ENCODE results near the gene UBE2G1. TPM values are rescaled to one million over a fixed set of nuclear protein-coding genes. Genes with fewer than 3 reads are reported as not detected.

UBE2G1 gene, protein sequence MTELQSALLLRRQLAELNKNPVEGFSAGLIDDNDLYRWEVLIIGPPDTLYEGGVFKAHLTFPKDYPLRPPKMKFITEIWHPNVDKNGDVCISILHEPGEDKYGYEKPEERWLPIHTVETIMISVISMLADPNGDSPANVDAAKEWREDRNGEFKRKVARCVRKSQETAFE
- total RNA-seq, result 80.4 TPM
- long read RNA-seq, transcript UBE2G1-201 (6 exons, 3,974 nt), result major isoform, 81 of 108 reads
- long read RNA-seq, partial matches to known transcripts, result 3 of 108 reads
- long read RNA-seq, other reads (novel, unspliced or antisense), result 17 of 108 reads

- DNase-seq (ENCODE audit: low spot score), result peak; percentile 99
- intact Hi-C loops (cut with DNase I), result loop anchor here (2.0 to 5.0 kb wide), 3 partner anchors 54 to 224 kb away; partner anchors contain the start of genes CYB5D2 and ZZEF1
Measured at GRCh38 chr17:4366327-4367063, at the start of gene UBE2G1. Gene UBE2G1 (minus strand): TSS chr17:4366675. CDS start chr17:4366316, 359 bp downstream.

DNA sequence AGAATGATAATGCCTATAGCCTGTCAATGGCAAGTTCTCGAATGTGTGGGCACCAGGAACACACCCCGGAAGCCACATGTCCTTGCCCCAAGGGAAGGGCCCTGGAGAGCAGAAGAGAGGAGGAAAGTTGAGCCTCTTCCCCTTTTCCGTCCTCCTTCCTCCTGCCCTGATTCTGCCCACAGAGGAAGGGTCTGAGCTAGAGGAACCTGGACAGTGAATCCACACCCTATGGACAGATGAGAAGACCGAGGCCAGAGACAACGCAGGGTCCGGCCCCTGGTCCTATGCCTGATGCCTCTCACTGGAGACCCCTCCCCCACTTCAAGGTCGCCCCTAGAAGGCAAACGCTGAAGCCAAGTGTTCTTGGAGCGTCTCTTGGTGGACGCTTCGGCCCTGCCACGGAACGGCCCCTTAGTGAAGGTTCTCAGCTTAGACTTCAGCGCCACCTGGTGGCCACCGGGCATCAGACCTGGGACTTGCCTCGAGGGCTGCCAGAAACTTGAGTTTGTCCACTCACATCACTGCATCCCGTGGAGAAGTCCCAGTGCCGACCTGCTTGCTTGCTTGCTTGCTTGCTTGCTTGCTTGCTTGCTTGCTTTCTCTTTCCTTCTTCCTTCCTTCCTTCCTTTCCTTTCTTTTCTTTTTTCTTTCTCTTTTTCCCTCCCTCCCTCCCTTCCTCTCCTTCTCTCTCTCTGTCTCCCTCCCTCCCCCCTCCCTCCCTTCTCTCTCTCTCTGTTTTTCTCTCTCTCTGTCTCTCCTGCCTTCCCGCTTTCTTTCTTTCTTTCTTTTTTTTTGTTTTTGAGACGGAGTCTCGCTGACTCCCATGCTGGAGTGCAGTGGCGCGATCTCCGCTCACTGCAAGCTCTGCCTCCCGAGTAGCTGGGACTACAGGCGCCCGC lies 46.7 kb upstream of the UBE2G1 start:
- intact Hi-C loops (cut with DNase I), result loop anchor here (1.0 kb wide), 2 partner anchors 198 to 213 kb away; no protein-coding TSS in a partner anchor
- DNase-seq (ENCODE audit: low spot score), result peak; percentile 95

DNA sequence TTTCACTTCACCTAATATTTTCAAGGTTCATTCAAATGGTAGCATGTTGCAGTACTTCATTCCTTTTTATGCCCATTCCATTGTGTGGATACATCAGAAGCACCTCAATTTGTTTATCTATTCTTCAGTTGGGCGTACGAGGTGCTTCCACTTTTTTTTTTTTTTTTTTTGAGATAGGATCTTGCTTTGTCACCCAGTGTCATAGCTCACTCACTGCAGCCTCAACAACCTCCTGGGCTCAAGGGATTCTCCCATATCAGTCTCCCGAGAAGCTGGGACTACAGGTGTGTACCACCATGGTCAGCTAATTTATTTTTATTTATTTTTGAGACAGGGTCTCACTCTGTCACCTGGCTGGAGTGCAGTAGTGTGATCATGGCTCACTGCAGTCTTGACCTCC lies 44.7 kb upstream of the UBE2G1 start:
- DNase-seq (ENCODE audit: low spot score), result no peak
- intact Hi-C loops (cut with DNase I), result no loop called here

- no peak for DNase-seq (ENCODE audit: low spot score)
- intact Hi-C loops (cut with DNase I), result no loop called here
Measured at GRCh38 chr17:4409659-4410058, 43.2 kb upstream of the UBE2G1 start.

- intact Hi-C loops (cut with DNase I), result no loop called here
- DNase-seq (ENCODE audit: low spot score), result no peak
Measured at GRCh38 chr17:4407851-4408250, 41.4 kb upstream of the UBE2G1 start.

GRCh38 chr17:4407216-4407615 lies 40.7 kb upstream of the UBE2G1 start:
- DNase-seq (ENCODE audit: low spot score), result no peak
- intact Hi-C loops (cut with DNase I), result no loop called here

DNA sequence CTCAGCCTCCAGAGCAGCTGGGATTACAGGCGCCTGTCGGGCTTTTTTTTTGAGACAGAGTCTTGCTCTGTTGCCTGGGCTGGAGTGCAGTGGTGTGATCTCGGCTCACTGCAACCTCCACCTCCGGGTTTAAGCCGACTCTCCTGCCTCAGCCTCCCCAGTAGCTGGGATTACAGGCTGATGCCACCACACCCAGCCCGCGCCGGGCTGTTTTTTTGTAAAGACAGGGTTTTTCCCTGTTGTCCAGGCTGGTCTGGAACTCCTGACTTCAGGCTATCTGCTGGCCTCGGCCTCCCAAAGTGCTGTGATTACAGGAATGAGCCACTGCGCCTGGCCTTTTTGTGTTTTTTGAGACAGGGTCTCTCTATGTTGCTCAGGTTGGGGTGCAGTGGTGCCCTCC lies 39.9 kb upstream of the UBE2G1 start:
- no peak for DNase-seq (ENCODE audit: low spot score)
- intact Hi-C loops (cut with DNase I), result no loop called here

- intact Hi-C loops (cut with DNase I), result no loop called here
- no peak for DNase-seq (ENCODE audit: low spot score)
Measured at GRCh38 chr17:4405699-4406098, 39.2 kb upstream of the UBE2G1 start.

DNA sequence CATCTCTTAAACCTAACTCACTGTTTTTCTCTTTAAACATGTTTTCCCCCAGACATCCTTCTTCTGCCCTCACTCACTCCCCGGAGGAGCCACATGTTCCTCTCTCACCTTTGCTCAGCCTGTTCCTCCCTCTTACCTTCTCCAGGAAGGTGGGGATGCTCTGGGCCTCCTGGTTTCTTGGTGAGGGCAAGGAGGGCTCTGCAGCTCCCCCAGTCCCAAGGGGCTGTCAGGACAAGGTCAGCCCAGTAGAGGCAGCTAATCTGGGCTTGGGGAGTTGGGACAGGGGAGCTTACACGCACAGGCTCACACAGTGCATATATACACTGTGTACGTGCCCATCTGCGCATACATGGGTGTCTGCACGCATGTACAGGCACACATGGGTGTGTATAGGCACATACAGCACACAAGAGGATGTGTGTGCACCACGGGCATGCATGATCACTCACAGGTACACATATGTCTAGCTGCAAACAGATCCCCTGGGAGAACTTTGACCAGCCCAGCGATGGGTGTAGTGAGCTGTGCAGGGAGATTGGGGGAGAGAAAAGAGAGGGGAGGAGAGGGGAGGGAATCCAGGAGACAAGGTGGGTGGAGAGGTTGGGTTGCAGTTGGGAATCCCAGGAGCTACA lies 38.7 kb upstream of the UBE2G1 start:
- DNase-seq (ENCODE audit: low spot score), result no peak
- intact Hi-C loops (cut with DNase I), result no loop called here

GRCh38 chr17:4397840-4398239 lies 31.4 kb upstream of the UBE2G1 start:
- intact Hi-C loops (cut with DNase I), result no loop called here
- DNase-seq (ENCODE audit: low spot score), result no peak

DNA sequence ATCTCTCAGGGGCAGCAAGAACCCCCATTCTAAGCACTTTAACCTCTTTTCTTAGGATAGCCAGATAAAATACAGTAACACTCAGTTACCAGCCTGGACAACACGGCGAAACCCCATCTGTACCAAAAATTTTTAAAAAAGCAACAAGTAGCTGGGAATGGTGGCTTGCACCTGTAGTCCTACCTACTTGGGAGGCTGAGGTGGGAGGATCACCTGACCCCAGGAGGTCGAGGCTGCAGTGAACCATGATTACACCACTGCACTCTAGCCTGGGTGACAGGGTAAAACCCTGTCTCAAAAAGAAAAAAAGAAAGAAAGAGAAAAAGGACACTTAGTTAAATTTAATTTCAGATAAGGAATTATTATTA lies 28.6 kb upstream of the UBE2G1 start:
- intact Hi-C loops (cut with DNase I), result no loop called here
- no peak for DNase-seq (ENCODE audit: low spot score)

DNA sequence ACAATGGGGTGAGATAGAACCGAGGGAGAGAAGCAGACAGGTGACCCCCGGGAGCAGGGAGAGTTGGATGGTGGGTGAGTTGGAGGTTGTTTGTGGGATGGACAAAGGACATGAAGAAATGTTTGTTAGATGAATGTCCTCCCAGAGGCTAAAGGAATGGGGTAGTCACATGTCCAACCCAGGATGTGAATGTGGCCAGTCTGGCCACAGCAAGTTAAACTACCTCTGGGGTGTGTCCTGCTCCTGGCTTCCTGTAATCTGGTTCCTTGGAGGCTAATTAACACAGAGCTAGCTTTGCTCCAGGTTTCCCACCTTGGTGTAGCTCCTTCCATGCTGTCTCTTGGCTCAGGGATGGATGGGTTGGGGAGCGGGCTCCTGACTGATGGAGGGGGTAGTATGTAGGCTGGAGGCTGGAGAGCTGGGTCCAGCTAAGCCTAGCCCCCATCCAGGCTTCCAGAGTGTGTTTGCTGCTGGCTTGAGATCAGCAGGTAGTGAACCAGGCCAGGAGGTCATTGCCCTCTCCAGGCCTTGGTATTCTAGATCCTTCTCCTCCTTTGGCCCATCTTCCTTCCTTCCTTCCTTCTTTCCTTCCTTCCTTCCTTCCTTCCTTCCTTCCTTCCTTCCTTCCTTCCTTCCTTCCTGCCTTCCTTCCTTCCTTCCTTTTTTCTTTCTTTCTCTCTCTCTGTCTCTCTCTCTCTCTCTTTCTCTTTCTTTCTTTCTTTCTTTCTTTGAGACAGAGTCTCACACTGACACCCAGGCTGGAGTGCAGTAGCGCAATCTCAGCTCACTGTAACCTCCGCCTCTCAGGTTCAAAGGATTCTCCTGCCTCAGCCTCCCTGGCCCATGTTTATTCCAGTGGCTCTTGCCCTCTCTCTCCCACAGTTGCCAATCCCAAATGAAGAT lies 28.0 kb upstream of the UBE2G1 start:
- intact Hi-C loops (cut with DNase I), result no loop called here
- DNase-seq (ENCODE audit: low spot score), result no peak

DNA sequence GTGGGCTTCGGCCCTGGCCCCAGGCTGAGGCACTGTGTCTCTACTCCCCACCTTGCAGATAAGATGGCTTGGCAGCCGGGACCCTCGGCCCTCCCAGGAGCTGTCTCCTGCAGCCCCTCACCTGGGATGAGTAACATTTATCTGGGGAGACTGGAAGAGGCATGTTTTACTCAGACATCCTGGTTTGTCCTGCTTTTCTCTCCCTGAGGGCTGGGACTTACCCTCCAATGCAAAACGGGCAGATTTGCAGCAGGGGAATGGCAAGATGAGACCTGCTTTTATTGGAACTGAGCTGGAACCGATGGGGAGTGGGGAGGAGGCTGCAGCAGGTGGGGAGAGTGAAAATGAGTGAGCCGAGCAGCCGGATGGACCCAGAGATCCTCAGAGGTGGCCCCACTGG lies 27.3 kb upstream of the UBE2G1 start:
- DNase-seq (ENCODE audit: low spot score), result no peak
- intact Hi-C loops (cut with DNase I), result no loop called here

DNA sequence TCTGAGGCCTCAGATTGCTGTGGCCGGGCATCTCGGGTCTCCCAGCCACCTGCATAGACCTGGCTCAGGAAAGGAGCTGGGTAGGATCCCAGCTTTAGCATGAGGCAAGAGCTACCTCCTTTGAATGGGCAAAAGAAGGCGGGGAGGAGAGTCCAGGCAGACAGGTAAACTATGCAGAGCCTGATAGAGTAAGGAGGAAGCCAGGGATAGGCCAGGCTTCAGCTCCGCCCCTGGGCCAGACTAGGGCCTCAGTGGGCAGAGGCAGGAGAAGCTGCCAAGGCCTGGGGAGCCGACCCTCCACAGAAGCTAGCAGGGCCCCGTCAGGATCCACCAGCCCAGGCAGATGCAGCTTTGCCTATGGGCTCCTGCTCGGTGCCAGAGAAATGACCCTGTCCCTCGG lies 22.6 kb upstream of the UBE2G1 start:
- intact Hi-C loops (cut with DNase I), result no loop called here

DNA sequence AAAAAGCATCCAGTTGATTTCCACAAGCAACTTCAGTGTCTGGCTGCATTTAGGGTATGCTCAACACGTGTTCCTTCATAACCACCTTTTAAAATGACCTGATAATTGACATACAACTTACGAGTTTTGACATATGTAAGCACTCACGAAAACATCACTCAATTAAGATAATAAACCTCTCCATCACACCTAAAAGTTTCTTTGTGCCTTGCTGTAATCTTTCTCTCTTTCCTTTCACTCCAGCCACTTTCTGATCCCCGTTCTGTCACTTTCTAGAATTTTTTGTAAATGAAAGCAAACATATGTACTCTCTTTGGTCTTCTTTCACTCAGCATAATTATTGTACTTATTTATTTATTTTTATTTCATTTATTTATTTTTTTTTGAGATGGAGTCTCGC lies 20.7 kb upstream of the UBE2G1 start:
- intact Hi-C loops (cut with DNase I), result no loop called here

More for the DNA sequence above, 22.6 kb upstream of the UBE2G1 start:
- DNase-seq (ENCODE audit: low spot score), result no peak

DNA sequence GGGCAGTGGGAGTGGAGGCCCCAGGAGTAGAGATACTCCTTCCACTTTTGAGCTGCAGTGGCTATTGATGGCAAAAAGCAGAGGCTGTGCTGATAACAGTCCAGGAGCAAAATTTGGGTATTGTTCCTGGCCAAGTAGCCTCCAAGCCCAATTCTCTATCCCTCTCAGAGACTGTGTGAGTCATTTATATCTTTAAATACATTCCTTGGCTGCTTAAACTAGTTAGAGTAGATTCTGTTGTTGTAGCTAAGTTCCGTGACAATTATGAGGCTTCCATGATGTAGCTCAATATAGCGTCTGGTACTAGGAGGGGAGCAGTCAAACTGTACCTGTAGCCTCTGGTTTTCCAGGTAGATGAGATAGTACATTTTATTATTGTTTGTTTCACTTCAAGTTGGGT lies 19.9 kb upstream of the UBE2G1 start:
- no peak for DNase-seq (ENCODE audit: low spot score)
- intact Hi-C loops (cut with DNase I), result no loop called here

More for the DNA sequence above, 20.7 kb upstream of the UBE2G1 start:
- no peak for DNase-seq (ENCODE audit: low spot score)

DNA sequence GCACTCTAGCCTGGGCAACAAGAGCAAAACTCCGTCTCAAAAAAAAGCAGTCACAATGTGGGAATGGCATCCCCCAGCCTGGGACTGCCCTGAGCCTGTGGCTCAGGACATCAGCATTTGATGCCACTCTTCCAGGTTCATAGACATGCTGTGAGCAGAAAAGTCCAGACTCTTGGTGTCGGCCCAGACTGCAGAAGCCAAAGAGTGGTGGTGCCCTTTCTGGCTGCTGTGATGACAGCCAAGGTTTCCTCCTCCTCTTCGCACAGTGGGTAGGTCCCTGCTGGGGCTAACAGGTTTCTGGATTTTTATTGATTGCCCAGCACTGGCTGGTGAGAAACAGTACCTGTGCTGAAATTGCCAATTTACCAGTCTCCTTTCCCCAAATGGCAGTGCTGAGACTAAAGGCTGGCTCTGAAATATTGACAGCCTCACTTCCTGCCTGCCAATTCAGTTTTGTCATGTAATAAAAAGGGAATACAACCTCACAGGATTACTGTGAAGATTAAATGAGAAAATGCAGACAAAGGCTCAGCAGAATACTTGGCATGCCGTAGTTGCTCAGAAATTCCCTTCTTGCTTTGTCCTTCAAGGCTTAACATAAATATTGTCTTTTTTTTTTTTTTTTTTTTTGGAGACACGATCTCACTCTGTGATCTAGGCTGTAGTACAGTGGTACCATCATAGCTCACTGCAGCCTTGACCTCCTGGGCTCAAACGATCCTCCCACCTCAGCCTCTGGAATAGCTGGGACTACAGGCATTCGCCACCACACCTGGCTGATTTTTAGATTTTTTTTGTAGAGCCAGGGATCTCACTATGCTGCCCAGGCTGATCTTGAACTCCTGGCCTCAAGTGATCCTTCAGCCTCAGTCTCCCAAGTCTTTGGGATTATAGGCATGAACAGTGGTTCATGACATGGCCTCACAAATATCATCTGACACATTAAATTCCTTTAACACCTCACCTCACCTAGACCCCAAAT lies 15.5 kb upstream of the UBE2G1 start:
- intact Hi-C loops (cut with DNase I), result no loop called here
- no peak for DNase-seq (ENCODE audit: low spot score)

- intact Hi-C loops (cut with DNase I), result no loop called here
- no peak for DNase-seq (ENCODE audit: low spot score)
Measured at GRCh38 chr17:4378626-4379025, 12.2 kb upstream of the UBE2G1 start.

Data from cardiac septum (tissue), 1 donor.